ENCODE data around the gene CCDC177. TPM values are rescaled to one million over a fixed set of nuclear protein-coding genes. Genes with fewer than 3 reads are reported as not detected.

The CCDC177 gene
- total RNA-seq, 4 donors from 2014 or later: not detected

DNA sequence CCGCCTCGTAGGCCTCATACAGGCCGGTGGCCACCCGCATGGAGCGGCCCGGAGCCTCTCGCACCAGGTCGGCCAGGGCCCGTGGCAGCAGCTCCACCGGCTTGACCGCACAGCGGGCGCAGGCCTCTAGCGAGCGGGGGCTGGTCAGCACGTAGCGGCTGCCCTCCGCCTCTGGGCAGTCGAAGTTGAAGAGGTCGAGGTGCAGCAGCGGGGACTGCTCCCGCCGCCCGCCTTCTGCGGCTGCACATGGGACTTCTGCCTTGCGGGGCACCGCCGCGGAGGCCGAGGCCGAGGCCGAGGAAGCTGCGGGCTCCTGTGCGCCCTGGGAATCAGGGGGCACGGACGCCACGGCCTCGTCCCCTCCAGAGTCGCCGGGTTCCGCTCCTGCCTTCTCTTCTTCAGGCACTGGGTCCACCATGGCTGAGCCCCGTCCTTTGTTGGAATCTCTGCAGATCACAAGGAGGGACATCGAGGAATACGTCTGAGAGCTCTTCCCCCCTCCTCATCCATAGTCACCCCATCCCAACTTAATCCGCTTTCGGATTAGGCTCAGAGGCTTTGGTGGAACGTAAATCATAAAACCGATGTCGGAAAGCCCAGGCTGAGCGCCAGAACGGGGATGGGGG lies 1.4 kb downstream of the CCDC177 start:
- TF ChIP-seq, protein P1, sequence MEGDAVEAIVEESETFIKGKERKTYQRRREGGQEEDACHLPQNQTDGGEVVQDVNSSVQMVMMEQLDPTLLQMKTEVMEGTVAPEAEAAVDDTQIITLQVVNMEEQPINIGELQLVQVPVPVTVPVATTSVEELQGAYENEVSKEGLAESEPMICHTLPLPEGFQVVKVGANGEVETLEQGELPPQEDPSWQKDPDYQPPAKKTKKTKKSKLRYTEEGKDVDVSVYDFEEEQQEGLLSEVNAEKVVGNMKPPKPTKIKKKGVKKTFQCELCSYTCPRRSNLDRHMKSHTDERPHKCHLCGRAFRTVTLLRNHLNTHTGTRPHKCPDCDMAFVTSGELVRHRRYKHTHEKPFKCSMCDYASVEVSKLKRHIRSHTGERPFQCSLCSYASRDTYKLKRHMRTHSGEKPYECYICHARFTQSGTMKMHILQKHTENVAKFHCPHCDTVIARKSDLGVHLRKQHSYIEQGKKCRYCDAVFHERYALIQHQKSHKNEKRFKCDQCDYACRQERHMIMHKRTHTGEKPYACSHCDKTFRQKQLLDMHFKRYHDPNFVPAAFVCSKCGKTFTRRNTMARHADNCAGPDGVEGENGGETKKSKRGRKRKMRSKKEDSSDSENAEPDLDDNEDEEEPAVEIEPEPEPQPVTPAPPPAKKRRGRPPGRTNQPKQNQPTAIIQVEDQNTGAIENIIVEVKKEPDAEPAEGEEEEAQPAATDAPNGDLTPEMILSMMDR (IDR thresholded peaks at IDR 0.05; ENCODE audit: low read depth): no peak

DNA sequence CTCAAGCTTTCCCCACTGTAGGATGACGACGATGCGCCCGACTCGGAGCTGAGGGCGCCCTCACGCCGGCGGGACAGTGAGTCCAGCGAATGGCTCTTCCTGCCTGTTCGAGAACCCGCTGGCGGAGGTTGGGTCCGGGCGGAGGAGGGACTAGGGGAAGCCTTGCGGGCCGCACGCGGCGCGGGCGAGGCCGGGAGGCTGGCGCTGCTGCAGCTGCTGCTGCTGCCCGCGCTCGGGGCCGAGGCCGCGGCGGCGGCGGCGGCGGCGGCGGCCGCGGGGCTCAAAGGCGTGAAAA lies 1.9 kb downstream of the CCDC177 start:
- TF ChIP-seq, protein P1 (IDR thresholded peaks at IDR 0.05; ENCODE audit: low read depth): no peak

DNA sequence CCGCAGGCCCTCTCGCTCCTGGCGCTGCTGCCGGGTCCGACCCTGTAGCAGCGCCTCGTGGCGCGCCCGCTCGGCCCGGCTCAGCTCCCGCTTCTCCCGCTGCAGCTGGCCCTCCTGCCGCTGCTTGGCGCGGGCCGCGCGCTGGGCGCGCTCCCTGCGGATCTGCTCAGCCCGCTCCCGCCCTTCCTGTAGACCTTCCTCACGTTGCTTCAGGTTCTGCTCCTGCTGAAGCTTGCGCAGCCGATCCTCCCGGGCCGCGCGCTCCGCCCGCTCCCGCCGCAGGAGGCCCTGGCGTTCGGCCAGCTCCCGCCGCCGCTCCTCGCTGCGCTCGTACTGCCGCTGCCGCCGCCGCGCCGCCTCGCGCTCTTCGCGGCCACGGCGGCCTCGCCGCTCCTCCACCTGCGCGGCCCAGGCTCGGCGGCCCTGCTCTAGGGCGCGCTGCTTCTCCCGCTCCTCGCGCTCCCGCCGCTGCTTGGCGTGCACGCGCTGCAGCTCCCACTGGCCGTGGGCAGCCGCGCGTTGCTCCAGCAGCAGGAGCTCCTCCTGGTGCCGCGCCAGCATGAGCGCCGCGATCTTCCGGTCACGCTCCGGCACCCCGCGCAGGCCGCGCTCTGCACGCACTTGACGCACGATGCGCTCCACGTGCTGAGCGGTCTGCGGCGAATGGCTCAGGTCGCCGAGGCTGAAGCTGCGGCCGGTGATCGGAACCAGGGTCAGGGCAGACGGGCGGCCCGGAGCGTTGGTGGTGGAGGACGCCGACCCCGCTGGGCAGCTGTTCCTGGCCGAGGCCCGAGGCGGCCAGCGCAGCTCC lies 2.4 kb downstream of the CCDC177 start:
- TF ChIP-seq, protein P1 (IDR thresholded peaks at IDR 0.05; ENCODE audit: low read depth): no peak

DNA sequence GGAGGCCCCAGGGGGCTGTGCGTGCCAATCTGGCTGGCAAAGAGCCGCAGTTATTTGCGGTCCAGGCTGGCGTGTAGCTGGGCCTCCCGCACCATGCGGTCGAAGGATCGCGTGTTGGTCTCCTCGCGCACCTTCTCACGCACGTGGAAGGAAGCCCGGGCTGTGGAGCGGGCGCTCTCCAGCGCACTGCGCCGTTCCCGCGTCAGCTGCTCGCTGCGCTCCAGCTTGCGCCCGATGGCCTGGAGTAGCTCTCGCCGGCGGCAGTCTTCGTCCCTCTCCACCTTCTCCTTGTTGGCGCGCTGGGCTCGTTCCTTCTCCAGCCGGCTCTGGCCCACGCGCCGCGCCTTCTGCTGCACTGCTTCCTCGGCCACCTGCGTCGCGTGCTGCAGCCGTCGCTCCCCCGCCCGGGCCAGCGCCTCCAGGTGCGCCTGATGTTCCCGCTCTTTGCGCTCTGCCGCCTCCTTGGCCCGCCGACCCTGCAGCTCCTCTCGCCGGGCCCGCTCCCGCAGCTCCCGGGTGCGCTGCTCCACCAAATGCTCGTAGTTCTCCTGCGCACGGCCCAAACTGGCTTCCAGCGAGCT lies 3.1 kb downstream of the CCDC177 start:
- TF ChIP-seq, protein P1 (IDR thresholded peaks at IDR 0.05; ENCODE audit: low read depth): no peak

DNA sequence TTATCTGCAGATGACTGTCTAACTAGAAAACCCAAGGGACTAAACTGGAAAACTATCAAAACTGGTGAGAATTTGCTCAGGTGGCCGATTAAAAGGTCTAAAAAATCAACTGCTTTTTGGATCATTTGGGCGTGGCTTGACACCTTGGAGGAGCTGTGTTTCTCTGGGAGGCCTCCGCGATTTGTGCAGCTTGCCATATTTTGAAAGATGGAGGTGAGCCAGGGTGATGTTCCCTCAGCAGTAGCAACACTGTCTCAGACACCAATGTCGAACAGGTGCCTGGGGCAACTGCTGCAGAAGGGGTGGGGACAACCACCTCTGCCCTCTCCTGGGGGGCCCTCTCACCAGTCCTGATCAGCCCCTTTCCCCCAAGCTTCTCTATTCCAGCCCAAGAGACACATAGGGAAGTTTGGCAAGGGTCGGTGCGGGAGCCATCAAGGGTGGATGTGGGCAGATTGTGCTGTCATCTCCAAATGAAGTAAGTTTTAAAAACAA lies 3.8 kb downstream of the CCDC177 start:
- TF ChIP-seq, protein P1 (IDR thresholded peaks at IDR 0.05; ENCODE audit: low read depth): no peak

DNA sequence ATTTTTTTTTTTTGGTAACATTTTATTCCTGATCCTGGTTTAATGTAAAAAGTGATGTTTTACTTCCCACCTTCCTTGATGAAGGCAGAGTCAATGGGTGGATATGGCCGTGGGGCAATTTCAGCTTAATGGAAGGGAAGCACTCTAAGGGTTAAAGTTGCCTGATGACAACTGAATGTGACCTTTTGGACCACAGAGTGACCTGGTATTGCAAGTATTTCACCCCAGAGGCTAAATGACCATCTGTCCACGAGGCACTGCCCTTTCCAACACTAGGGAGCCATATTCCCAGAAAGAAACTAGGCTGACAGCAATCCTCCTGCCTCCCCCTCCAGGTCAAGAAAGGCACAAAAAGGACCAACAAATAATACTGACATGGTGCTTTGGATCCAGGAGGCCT lies 4.8 kb downstream of the CCDC177 start:
- TF ChIP-seq, protein P1 (IDR thresholded peaks at IDR 0.05; ENCODE audit: low read depth): no peak

DNA sequence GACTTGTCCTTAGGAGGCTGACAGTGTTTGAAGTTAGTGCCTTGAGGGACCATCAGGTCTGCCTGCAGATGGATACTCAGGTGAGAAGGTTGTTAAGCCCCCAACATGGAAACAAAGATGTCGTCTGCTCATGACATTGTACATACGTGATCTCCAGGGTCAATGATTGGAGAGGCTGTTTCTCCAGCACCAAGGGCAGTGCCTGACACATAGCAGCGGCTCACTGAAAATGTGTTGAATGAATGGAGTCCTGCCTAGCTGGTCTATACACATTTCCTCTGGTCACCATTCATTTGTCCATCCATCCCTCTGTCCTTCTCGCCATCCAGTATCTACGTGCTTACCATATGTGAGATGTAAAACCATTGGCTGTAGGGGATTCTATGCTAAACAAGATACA lies 7.1 kb downstream of the CCDC177 start:
- TF ChIP-seq, protein P1 (IDR thresholded peaks at IDR 0.05; ENCODE audit: low read depth): no peak

Measured in subcutaneous adipose tissue (tissue), 4 donors.